ENCODE results near the gene PDE4A. TPM values are rescaled to one million over a fixed set of nuclear protein-coding genes. Genes with fewer than 3 reads are reported as not detected.

PDE4A gene
- total and polyA plus RNA-seq, 2 of the 13 experiments (the other 11 are each of a cell fraction or from before 2014, with no cell fraction given), result 1.1 to 4.1 TPM

- TF ChIP-seq ETV6 (CRISPR knock-in tag; conservative IDR thresholded peaks at IDR 0.05) (no peak), ZFAT (CRISPR knock-in tag; conservative IDR thresholded peaks at IDR 0.05) (no peak), ZNF576 (CRISPR knock-in tag; IDR thresholded peaks at IDR 0.05) (no peak), SIN3B (IDR thresholded peaks at IDR 0.05; ENCODE audit: low read length) (no peak), ZNF232 (CRISPR knock-in tag; IDR thresholded peaks at IDR 0.05; ENCODE audit: borderline replicate concordance) (no peak), ZNF513 (CRISPR knock-in tag; conservative IDR thresholded peaks at IDR 0.05) (no peak), ZNF143 (CRISPR knock-in tag; IDR thresholded peaks at IDR 0.05) (0 out of 2 replicates have a peak, but pooled peaks have one; percentile 20)
Observed at GRCh38 chr19:10422046-10422461, 1.7 kb downstream of the PDE4A start (continued).

- FAIRE-seq, result no peak
- no peak for TF ChIP-seq ASH2L (IDR thresholded peaks at IDR 0.05; ENCODE audit: insufficient read length, low read depth, low read length)
- no peak for TF ChIP-seq GTF3A (CRISPR knock-in tag; conservative IDR thresholded peaks at IDR 0.05)
- TF ChIP-seq PHF20 (CRISPR knock-in tag; IDR thresholded peaks at IDR 0.05), result no peak
- no peak for TF ChIP-seq SRSF4 (IDR thresholded peaks at IDR 0.05; ENCODE audit: low read depth, low read length, poor library complexity, severe bottlenecking)
- no peak for ATAC-seq
- in situ Hi-C loops (cut with HindIII; ENCODE audit: extremely low pct_ligation_motif_present, low pct_unique_long_range_greater_than_20kb) (no loop called here), intact Hi-C loops (cut with micrococcal nuclease; ENCODE audit: unreplicated experiment) (no loop called here)
- 45% methylated on average over 3 of the region's 3 CpGs for WGBS (ENCODE audit: low lambda C conversion rate)
- Histone ChIP-seq H3K79me2 (ENCODE audit: insufficient read depth, low read length) (no peaks in the 10 kb centered on the region), H3K4me3 (replicated peaks in 1 of 3; ENCODE audit: insufficient read depth in 1 of 3, low read depth in 2 of 3, low read length in 3 of 3) (no peak overlapping the region), H3K27me3 (ENCODE audit: control insufficient read depth in 1 of 2, insufficient read depth in 2 of 2, low read length in 2 of 2) (peaks cover 15 to 66% of the 10 kb centered on the region in 2 experiments), H3K4me2 (ENCODE audit: low read depth, low read length) (no peak overlapping the region), H3K4me1 (ENCODE audit: insufficient read depth, low read length) (peaks cover 48% of the 10 kb centered on the region), H3K36me3 (replicated peaks in 1 of 2; ENCODE audit: control insufficient read depth in 1 of 2, insufficient read depth in 2 of 2, low read length in 2 of 2) (no peaks in the 10 kb centered on the region), H3K9ac (ENCODE audit: insufficient read depth, low read depth, low read length) (no peak overlapping the region), H3K27ac (ENCODE audit: extremely low read length, insufficient read depth, low read length) (no peak overlapping the region), H2AFZ (ENCODE audit: low read length) (no peak overlapping the region), H4K20me1 (ENCODE audit: insufficient read depth, low read length) (no peaks in the 10 kb centered on the region), H3K9me3 (ENCODE audit: low read length) (no peaks in the 10 kb centered on the region)
- CTCF ChIA-PET (ENCODE audit: low intra/inter-chr PET ratio, low total read pairs), result interaction anchor here (4.1 kb wide), 1 partner anchor 18 kb away, joined by 40 read pairs; the partner anchor contains the start of gene CDC37
- no peak for DNase-seq (ENCODE audit: low spot score)
- POLR2A ChIA-PET, result no interaction called here
- no TSS peak for BruUV-seq (replicated peaks)
Observed at GRCh38 chr19:10422846-10423245, 2.5 kb downstream of the PDE4A start.
